Natural killer cell (primary cell): Measurements from ENCODE around the gene OR6C68. TPM values are rescaled to one million over a fixed set of nuclear protein-coding genes. Genes with fewer than 3 reads are reported as not detected.

Experiments
- ATAC-seq, 3 donors: fragments of 150-1000 bp in 2 of 3; fragments of 200-7000 bp in 1 of 3; cut with Tn5 transposase; 1 replicate in 1 of 3; 2 replicates in 2 of 3; pipeline ENCODE4 v1.10.0; 2021; ENCODE audit warnings: mild to moderate bottlenecking in 2 of 3, moderate library complexity in 2 of 3
- DNase-seq, 2 donors: peaks; one replicate each; pipeline versions ENCODE4 v3.0.0 to v3.0.0-alpha.2; 2013 to 2021; ENCODE audit warnings: mixed read lengths in 1 of 2
- H3K27ac ChIP-seq: one replicate; pipeline ENCODE4 v1.5.1; 2013; ENCODE audit warnings: mild to moderate bottlenecking, low read length
- H3K27me3 ChIP-seq: one replicate; pipeline ENCODE4 v1.6.1; 2013; ENCODE audit warnings: low read length; ENCODE audit not compliant: control insufficient read depth, insufficient read depth
- H3K36me3 ChIP-seq: one replicate; pipeline ENCODE4 v1.6.1; 2013; ENCODE audit warnings: low read length; ENCODE audit not compliant: control insufficient read depth, insufficient read depth
- H3K4me1 ChIP-seq: one replicate; pipeline ENCODE4 v1.6.1; 2013; ENCODE audit warnings: low read length; ENCODE audit not compliant: control insufficient read depth, insufficient read depth
- H3K4me3 ChIP-seq: one replicate; pipeline ENCODE4 v1.5.1; 2013; ENCODE audit warnings: low read length
- H3K9me3 ChIP-seq: one replicate; pipeline ENCODE4 v1.6.1; 2013; ENCODE audit warnings: low read length; ENCODE audit not compliant: control insufficient read depth, insufficient read depth
- H3K27ac Mint-ChIP-seq, 2 donors: one replicate each; pipeline ENCODE4 v1.8.0; 2022; ENCODE audit warnings: mild to moderate bottlenecking in 2 of 2, mixed read lengths in 2 of 2, moderate library complexity in 1 of 2
- H3K27me3 Mint-ChIP-seq, 2 donors: one replicate each; pipeline ENCODE4 v1.8.0; 2022; ENCODE audit warnings: low read depth in 2 of 2, mixed read lengths in 2 of 2
- H3K36me3 Mint-ChIP-seq: one replicate; pipeline ENCODE4 v1.8.0; 2022; ENCODE audit warnings: mixed read lengths
- H3K4me1 Mint-ChIP-seq, 2 donors: one replicate each; pipeline ENCODE4 v1.8.0; 2022; ENCODE audit warnings: mixed read lengths in 2 of 2
- H3K4me3 Mint-ChIP-seq: one replicate; pipeline ENCODE4 v1.8.0; 2022; ENCODE audit warnings: mild to moderate bottlenecking, moderate library complexity, mixed read lengths
- H3K9me3 Mint-ChIP-seq, 2 donors: one replicate each; pipeline ENCODE4 v1.8.0; 2022; ENCODE audit warnings: mixed read lengths in 2 of 2
- CTCF ChIP-seq: fragments of 200-600 bp; IDR thresholded peaks from one replicate; pipeline ENCODE4 v1.8.0; 2022; ENCODE audit warnings: antibody characterized with exemption
- WGBS: methylation state at CpG from one replicate; pipeline ENCODE4 v1.1.7; 2013; ENCODE audit warnings: missing lambda C conversion rate; ENCODE audit not compliant: insufficient coverage; 5-methylcytosine and 5-hydroxymethylcytosine counted together
- intact Hi-C: fragments of 100-400 bp; cut with micrococcal nuclease; formaldehyde crosslinking; loops from one replicate; pipeline ENCODE4 v1.14.2; 2022
- total RNA-seq, 4 donors: library from RNA; stranded (reverse); fragments of 120-200 nt in 1 of 4; gene quantifications; one replicate each; pipeline versions ENCODE4 v1.2.3 to v1.2.4, GENCODE V29; 2013 to 2022

The OR6C68 gene
- total RNA-seq, 3 donors from 2014 or later (not counting 1 experiment from before 2014, with no cell fraction given) = not detected

- H3K4me3 ChIP-seq = no peak overlapping the region
- no peaks in the 10 kb centered on the region for H3K4me1 Mint-ChIP-seq
- H3K27me3 ChIP-seq = peaks cover 3% of the 10 kb centered on the region
- no peaks in the 10 kb centered on the region for H3K9me3 ChIP-seq
- H3K27ac ChIP-seq = no peak overlapping the region
- no peak for ATAC-seq
- H3K36me3 ChIP-seq = no peaks in the 10 kb centered on the region
- intact Hi-C loops = no loop called here
- no peaks in the 10 kb centered on the region for H3K36me3 Mint-ChIP-seq
- no peak for TF ChIP-seq CTCF
- 87% methylated on average over 5 of the region's 5 CpGs for whole genome bisulfite sequencing
- no peak for DNase-seq
- no peaks in the 10 kb centered on the region for H3K9me3 Mint-ChIP-seq
- H3K4me3 Mint-ChIP-seq = no peak overlapping the region
- H3K27me3 Mint-ChIP-seq = peaks cover 10 to 43% of the 10 kb centered on the region in 2 donors
- no peaks in the 10 kb centered on the region for H3K4me1 ChIP-seq
- H3K27ac Mint-ChIP-seq = no peak overlapping the region
Measured at GRCh38 chr12:55495490-55495889, 3.3 kb downstream of the OR6C68 start.

GRCh38 chr12:55499231-55499630 lies 7.1 kb downstream of the OR6C68 start:
- Mint-ChIP-seq H3K9me3 (no peaks in the 10 kb centered on the region), H3K27ac (no peak overlapping the region), H3K4me3 (no peak overlapping the region), H3K36me3 (no peaks in the 10 kb centered on the region), H3K4me1 (no peaks in the 10 kb centered on the region), H3K27me3 (peaks cover 12 to 37% of the 10 kb centered on the region in 2 donors)
- no peak overlapping the region for H3K4me3 ChIP-seq
- no peak for DNase-seq
- no peak for ATAC-seq
- H3K27me3 ChIP-seq = peaks cover 3% of the 10 kb centered on the region
- 87% methylated on average over 4 of the region's 4 CpGs for WGBS
- H3K36me3 ChIP-seq = no peaks in the 10 kb centered on the region
- intact Hi-C loops = no loop called here
- TF ChIP-seq CTCF = no peak
- no peak overlapping the region for H3K27ac ChIP-seq
- H3K4me1 ChIP-seq = no peaks in the 10 kb centered on the region
- H3K9me3 ChIP-seq = no peaks in the 10 kb centered on the region

GRCh38 chr12:55499810-55500252 lies 7.7 kb downstream of the OR6C68 start:
- no peaks in the 10 kb centered on the region for H3K9me3 ChIP-seq
- no peak for ATAC-seq
- TF ChIP-seq CTCF = no peak
- H3K27me3 Mint-ChIP-seq = peaks cover 12 to 37% of the 10 kb centered on the region in 2 donors
- no peaks in the 10 kb centered on the region for H3K36me3 Mint-ChIP-seq
- DNase-seq = no peak
- no peaks in the 10 kb centered on the region for H3K4me1 ChIP-seq
- H3K9me3 Mint-ChIP-seq = no peaks in the 10 kb centered on the region
- WGBS = 62% methylated on average over 1 of the region's 2 CpGs
- H3K27me3 ChIP-seq = peaks cover 3% of the 10 kb centered on the region
- H3K27ac Mint-ChIP-seq = no peak overlapping the region
- H3K36me3 ChIP-seq = no peaks in the 10 kb centered on the region
- no peak overlapping the region for H3K27ac ChIP-seq
- H3K4me1 Mint-ChIP-seq = no peaks in the 10 kb centered on the region
- H3K4me3 ChIP-seq = no peak overlapping the region
- no peak overlapping the region for H3K4me3 Mint-ChIP-seq
- intact Hi-C loops = no loop called here

GRCh38 chr12:55501601-55502000 lies 9.4 kb downstream of the OR6C68 start:
- Histone ChIP-seq H3K4me1 (no peaks in the 10 kb centered on the region), H3K27ac (no peak overlapping the region), H3K4me3 (no peak overlapping the region), H3K9me3 (no peaks in the 10 kb centered on the region), H3K36me3 (no peaks in the 10 kb centered on the region), H3K27me3 (peaks cover 3% of the 10 kb centered on the region)
- no peak for TF ChIP-seq CTCF
- WGBS = 40% methylated on average over 2 of the region's 2 CpGs
- Mint-ChIP-seq H3K9me3 (no peaks in the 10 kb centered on the region), H3K4me1 (no peaks in the 10 kb centered on the region), H3K27me3 (peaks cover 12 to 25% of the 10 kb centered on the region in 2 donors), H3K36me3 (no peaks in the 10 kb centered on the region), H3K4me3 (no peak overlapping the region), H3K27ac (no peak overlapping the region)
- DNase-seq (no peak), ATAC-seq (no peak)
- intact Hi-C loops = no loop called here
